HL-60 (cell line): ENCODE results near the gene ANKS1B.

ENCODE experiments used
- DNase-seq, 2 experiments: peaks; one replicate each; pipeline ENCODE4 v3.0.0-alpha.2; 2010 to 2020; ENCODE audit warnings: low read depth in 1 of 2, low spot score in 1 of 2
- H3K27ac ChIP-seq: fragments of 250-450 bp; sonication (Bioruptor Pico); replicated peaks from 2 replicates; pipeline ENCODE4 v1.5.1; 2020; ENCODE audit warnings: mild to moderate bottlenecking, moderate library complexity
- H3K27me3 ChIP-seq: fragments of 250-450 bp; sonication (Bioruptor Pico); 2 replicates; pipeline ENCODE4 v1.5.1; 2021; ENCODE audit warnings: mild to moderate bottlenecking, moderate library complexity; ENCODE audit not compliant: insufficient read depth, poor library complexity, severe bottlenecking
- H3K4me3 ChIP-seq: replicated peaks from 2 replicates; pipeline ENCODE4 v1.5.1; 2011; ENCODE audit warnings: mild to moderate bottlenecking, control low read depth, low read length; ENCODE audit not compliant: insufficient read depth
- CTCF ChIP-seq: IDR thresholded peaks from one replicate; pipeline ENCODE4 v1.5.1; 2011; ENCODE audit warnings: low read length, control low read depth, inconsistent platforms; ENCODE audit not compliant: insufficient read depth
- GABPA ChIP-seq: IDR thresholded peaks from 2 replicates; pipeline ENCODE4 v1.6.1; 2012; ENCODE audit warnings: low read depth
- POLR2AphosphoS5 ChIP-seq: IDR thresholded peaks from 2 replicates; pipeline ENCODE4 v1.6.1; 2012; ENCODE audit warnings: low read depth
- REST ChIP-seq: IDR thresholded peaks from 2 replicates; pipeline ENCODE4 v1.6.1; 2012; ENCODE audit warnings: low read depth; ENCODE audit not compliant: insufficient replicate concordance
- SPI1 ChIP-seq: IDR thresholded peaks from 2 replicates; pipeline ENCODE4 v1.6.1; 2012; ENCODE audit warnings: low read depth, mild to moderate bottlenecking, borderline replicate concordance

The ANKS1B gene

GRCh38 chr12:98748463-98748862, 1236.3 kb downstream of the ANKS1B start:
- no peak overlapping the region for H3K4me3 ChIP-seq
- no peak for DNase-seq
- no peak overlapping the region for H3K27ac ChIP-seq
- TF ChIP-seq SPI1 = no peak
- no peak for TF ChIP-seq GABPA
- no peak for TF ChIP-seq CTCF
- no peak for TF ChIP-seq POLR2AphosphoS5
- H3K27me3 ChIP-seq = peaks cover 15% of the 10 kb centered on the region

- Histone ChIP-seq H3K27ac (no peak overlapping the region), H3K27me3 (peaks cover 18% of the 10 kb centered on the region), H3K4me3 (no peak overlapping the region)
- TF ChIP-seq SPI1 (no peak), CTCF (no peak), POLR2AphosphoS5 (no peak), GABPA (no peak), REST (no peak)
- no peak for DNase-seq
Measured at GRCh38 chr12:98745578-98746391, 1239.0 kb downstream of the ANKS1B start.

- H3K27ac ChIP-seq = no peak overlapping the region
- no peak for TF ChIP-seq POLR2AphosphoS5
- DNase-seq = no peak
- H3K27me3 ChIP-seq = peaks cover 18% of the 10 kb centered on the region
- no peak overlapping the region for H3K4me3 ChIP-seq
Measured at GRCh38 chr12:98744680-98745079, 1240.1 kb downstream of the ANKS1B start.

GRCh38 chr12:98743362-98743953, 1241.3 kb downstream of the ANKS1B start:
- peaks cover 18% of the 10 kb centered on the region for H3K27me3 ChIP-seq
- TF ChIP-seq SPI1 (no peak), CTCF (peak; percentile 67), POLR2AphosphoS5 (no peak)
- peak in 1 of 2 experiments; percentile 36 for DNase-seq
- H3K4me3 ChIP-seq = no peak overlapping the region
- no peak overlapping the region for H3K27ac ChIP-seq
